PC-9 (cell line): ENCODE data around the gene CASP4. TPM values are rescaled to one million over a fixed set of nuclear protein-coding genes. Genes with fewer than 3 reads are reported as not detected.
A peak's percentile ranks its signal among the peaks of the same experiment; 100 is the strongest.

Source experiments
- BruUV-seq: library from RNA; stranded (reverse); fragments of 400-500 nt; replicated peaks from 2 replicates; lab custom pipeline; 2021; lab: Mats Ljungman, UMichigan
- CTCF ChIA-PET: fragments of 300-600 bp; sonication (Branson Sonifier 250); formaldehyde crosslinking; loops from one replicate; lab custom pipeline; 2022; ENCODE audit warnings: antibody characterized with exemption; lab: Charles Lee
- POLR2A ChIA-PET: fragments of 300-600 bp; sonication (Branson Sonifier 250); formaldehyde crosslinking; loops from one replicate; lab custom pipeline; 2022; ENCODE audit warnings: antibody characterized with exemption; ENCODE audit not compliant: unreplicated experiment; lab: Charles Lee
- DNase-seq, 2 experiments: peaks; one replicate each; pipeline versions ENCODE4 v3.0.0 to v3.0.0-alpha.2; 2015 to 2022; ENCODE audit warnings: mixed read lengths in 1 of 2
- H2AFZ ChIP-seq: fragments of 200-600 bp; sonication (generic); 2 replicates; pipeline ENCODE4 v1.8.1; 2017; ENCODE audit warnings: antibody characterized with exemption
- H3F3A ChIP-seq: fragments of 200-600 bp; sonication (generic); 2 replicates; pipeline ENCODE4 v1.8.1; 2017; ENCODE audit warnings: antibody characterized with exemption, mild to moderate bottlenecking, low read depth; ENCODE audit not compliant: insufficient read depth
- H3K27ac ChIP-seq: fragments of 200-600 bp; sonication (generic); 2 replicates; pipeline ENCODE4 v1.6.1; 2016; ENCODE audit warnings: mixed run types
- H3K27me3 ChIP-seq: fragments of 200-600 bp; sonication (generic); 2 replicates; pipeline ENCODE4 v1.6.1; 2016; ENCODE audit warnings: low read depth, mixed run types; ENCODE audit not compliant: insufficient read depth
- H3K36me3 ChIP-seq: fragments of 200-600 bp; sonication (generic); 2 replicates; pipeline ENCODE4 v1.6.1; 2016; ENCODE audit warnings: low read depth, mixed run types
- H3K4me1 ChIP-seq: fragments of 200-600 bp; sonication (generic); replicated peaks from 2 replicates; pipeline ENCODE4 v1.6.1; 2016; ENCODE audit warnings: mixed run types; ENCODE audit not compliant: insufficient read depth
- H3K4me2 ChIP-seq: fragments of 200-600 bp; sonication (generic); 2 replicates; pipeline ENCODE4 v1.6.1; 2017; ENCODE audit warnings: mixed run types
- H3K4me3 ChIP-seq: fragments of 200-600 bp; sonication (generic); 2 replicates; pipeline ENCODE4 v1.6.1; 2016; ENCODE audit warnings: mixed run types
- H3K79me2 ChIP-seq: fragments of 200-600 bp; sonication (generic); 2 replicates; pipeline ENCODE4 v1.6.1; 2017; ENCODE audit warnings: low read depth, mixed run types
- H3K9me2 ChIP-seq: fragments of 200-600 bp; sonication (generic); 2 replicates; pipeline ENCODE4 v1.8.1; 2017; ENCODE audit warnings: mild to moderate bottlenecking; ENCODE audit not compliant: insufficient read depth
- H3K9me3 ChIP-seq: fragments of 200-600 bp; sonication (generic); 2 replicates; pipeline ENCODE4 v1.8.1; 2016; ENCODE audit warnings: low read depth; ENCODE audit not compliant: insufficient read depth
- H4K20me1 ChIP-seq: fragments of 200-600 bp; sonication (generic); 2 replicates; pipeline ENCODE4 v1.8.1; 2017; ENCODE audit not compliant: insufficient read depth
- CTCF ChIP-seq: fragments of 200-600 bp; sonication (generic); conservative IDR thresholded peaks from 2 replicates; pipeline ENCODE4 v1.6.1; 2017; ENCODE audit warnings: mixed run types, antibody characterized with exemption, mild to moderate bottlenecking, moderate library complexity
- EZH2 ChIP-seq: fragments of 200-600 bp; sonication (generic); IDR thresholded peaks from 2 replicates; pipeline ENCODE4 v1.8.0; 2017; ENCODE audit warnings: antibody characterized with exemption, low read depth
- intact Hi-C: fragments of 100-400 bp; cut with micrococcal nuclease; formaldehyde crosslinking; loops from one replicate; pipeline ENCODE4 v1.10.0; 2022; ENCODE audit not compliant: unreplicated experiment
- total RNA-seq: library from RNA; stranded (reverse); gene quantifications from 2 replicates; pipeline ENCODE4 v1.2.3, GENCODE V29; 2021

The CASP4 gene
- total RNA-seq, 1 experiment from 2014 or later: 82.2 TPM

- H4K20me1 ChIP-seq: no peaks in the 10 kb centered on the region
- H3K27ac ChIP-seq: no peak within 1 kb of the TSS
- H3K4me2 ChIP-seq: no peak within 1 kb of the TSS
- 0 out of 2 replicates have a peak within 1 kb of the TSS, but pooled peaks have one; percentile 31 for H2AFZ ChIP-seq
- no peaks in the 10 kb centered on the region for H3K9me3 ChIP-seq
- intact Hi-C loops: no loop called here
- no peak within 1 kb of the TSS for H3K4me3 ChIP-seq
- TF ChIP-seq CTCF (no peak), EZH2 (no peak)
- ChIA-PET CTCF (no interaction called here), POLR2A (no interaction called here)
- no peaks in the 10 kb centered on the region for H3K27me3 ChIP-seq
- no peak for DNase-seq
- no peaks in the 10 kb centered on the region for H3K9me2 ChIP-seq
- H3F3A ChIP-seq: no peaks in the 10 kb centered on the region
- H3K36me3 ChIP-seq: no peaks in the 10 kb centered on the region
- BruUV-seq: no TSS peak
- H3K79me2 ChIP-seq: no peaks in the 10 kb centered on the region
- H3K4me1 ChIP-seq: no peaks in the 10 kb centered on the region
Measured at GRCh38 chr11:104897891-104898684, 70.3 kb downstream of the CASP4 start, which contains the start of gene CASP12. Gene CASP12, minus strand, starts transcription at chr11:104898460.

GRCh38 chr11:104895634-104896033, 72.7 kb downstream of the CASP4 start:
- H3K27me3 ChIP-seq: no peaks in the 10 kb centered on the region
- no peaks in the 10 kb centered on the region for H3K79me2 ChIP-seq
- H2AFZ ChIP-seq: no peak overlapping the region
- no peaks in the 10 kb centered on the region for H3K9me3 ChIP-seq
- intact Hi-C loops: no loop called here
- CTCF ChIA-PET: no interaction called here
- no peaks in the 10 kb centered on the region for H3F3A ChIP-seq
- no peaks in the 10 kb centered on the region for H3K9me2 ChIP-seq
- no peak for TF ChIP-seq EZH2
- TF ChIP-seq CTCF: no peak
- no TSS peak for BruUV-seq
- H3K4me3 ChIP-seq: no peak overlapping the region
- H3K27ac ChIP-seq: no peak overlapping the region
- DNase-seq: no peak
- H3K4me2 ChIP-seq: no peak overlapping the region
- H4K20me1 ChIP-seq: no peaks in the 10 kb centered on the region
- POLR2A ChIA-PET: no interaction called here
- no peaks in the 10 kb centered on the region for H3K4me1 ChIP-seq
- H3K36me3 ChIP-seq: no peaks in the 10 kb centered on the region

- DNase-seq: no peak
- POLR2A ChIA-PET: no interaction called here
- Histone ChIP-seq H4K20me1 (no peaks in the 10 kb centered on the region), H3K27me3 (no peaks in the 10 kb centered on the region), H3K27ac (no peak overlapping the region), H3F3A (no peaks in the 10 kb centered on the region), H3K4me3 (no peak overlapping the region), H3K9me2 (no peaks in the 10 kb centered on the region), H3K4me1 (no peaks in the 10 kb centered on the region), H3K9me3 (no peaks in the 10 kb centered on the region), H3K79me2 (no peaks in the 10 kb centered on the region), H2AFZ (no peak overlapping the region), H3K36me3 (no peaks in the 10 kb centered on the region), H3K4me2 (no peak overlapping the region)
- CTCF ChIA-PET: no interaction called here
- no TSS peak for BruUV-seq
- intact Hi-C loops: no loop called here
- TF ChIP-seq CTCF: no peak
- TF ChIP-seq EZH2: no peak
Measured at GRCh38 chr11:104893876-104894275, 74.5 kb downstream of the CASP4 start.

Other genes with a start within 250 kb of the CASP4 start
- gene CASP12, start 70.1 kb downstream of the CASP4 start, total RNA-seq: not detected in 2 replicates
- not detected in 2 replicates for gene CASP5, start 54.6 kb upstream of the CASP4 start, total RNA-seq
- gene CASP1, start 66.6 kb upstream of the CASP4 start, total RNA-seq: 2.3 and 4.7 TPM in 2 replicates
- gene CARD16, start 76.8 kb upstream of the CASP4 start, total RNA-seq: 0.63 and 2.5 TPM in 2 replicates
- not detected in 2 replicates for gene CARD18, start 171.2 kb upstream of the CASP4 start, total RNA-seq